SK-N-SH treated with all-trans-retinoic acid at 6 μM for 48 hours (cell line): Measurements from ENCODE around the gene MTTP.

ENCODE experiments used
- ATAC-seq: fragments of 200-7000 bp; cut with Tn5 transposase; 3 replicates; pipeline ENCODE4 v1.9.1; 2020; ENCODE audit warnings: mild to moderate bottlenecking, moderate library complexity
- ARNTL ChIP-seq: fragments of 450-650 bp; formaldehyde crosslinking; IDR thresholded peaks from 2 replicates; pipeline ENCODE4 v1.5.0; 2020; ENCODE audit warnings: low read depth, mild to moderate bottlenecking, moderate library complexity, borderline replicate concordance
- BACH2 ChIP-seq: fragments of 250-450 bp; sonication (Bioruptor Pico); IDR thresholded peaks from 2 replicates; pipeline ENCODE4 v1.9.0; 2021; ENCODE audit warnings: mild to moderate bottlenecking, borderline replicate concordance
- ESRRG ChIP-seq: fragments of 250-450 bp; sonication (Bioruptor Pico); IDR thresholded peaks from 2 replicates; pipeline ENCODE4 v1.6.1; 2021; ENCODE audit warnings: mild to moderate bottlenecking
- GLIS3 ChIP-seq: fragments of 250-450 bp; sonication (Bioruptor Pico); IDR thresholded peaks from 2 replicates; pipeline ENCODE4 v1.5.0; 2020; ENCODE audit warnings: mild to moderate bottlenecking, moderate library complexity
- OSR1 ChIP-seq: fragments of 250-450 bp; sonication (Bioruptor Pico); IDR thresholded peaks from 2 replicates; pipeline ENCODE4 v1.8.0; 2022; ENCODE audit warnings: moderate library complexity, mild to moderate bottlenecking, inconsistent platforms
- PATZ1 ChIP-seq: fragments of 250-450 bp; sonication (Bioruptor Pico); IDR thresholded peaks from 2 replicates; pipeline ENCODE4 v1.8.0; 2020; ENCODE audit warnings: mild to moderate bottlenecking, moderate library complexity, borderline replicate concordance
- POU6F1 ChIP-seq: fragments of 250-450 bp; sonication (Bioruptor Pico); IDR thresholded peaks from 2 replicates; pipeline ENCODE4 v1.8.0; 2021; ENCODE audit warnings: low read depth, mild to moderate bottlenecking, moderate library complexity, borderline replicate concordance
- PPARA ChIP-seq: fragments of 250-450 bp; sonication (Bioruptor Pico); IDR thresholded peaks from 2 replicates; pipeline ENCODE4 v1.5.0; 2020; ENCODE audit warnings: mild to moderate bottlenecking, borderline replicate concordance
- RARB ChIP-seq: fragments of 250-450 bp; sonication (Bioruptor Pico); IDR thresholded peaks from 2 replicates; pipeline ENCODE4 v1.8.0; 2021; ENCODE audit warnings: mild to moderate bottlenecking, moderate library complexity
- SNAI2 ChIP-seq: fragments of 250-450 bp; sonication (Bioruptor Pico); IDR thresholded peaks from 2 replicates; pipeline ENCODE4 v1.5.0; 2020; ENCODE audit warnings: mild to moderate bottlenecking, moderate library complexity
- TCF4 ChIP-seq: fragments of 250-450 bp; sonication (Bioruptor Pico); IDR thresholded peaks from 2 replicates; pipeline ENCODE4 v1.8.0; 2021; ENCODE audit warnings: mild to moderate bottlenecking, moderate library complexity, borderline replicate concordance
- TOX ChIP-seq: fragments of 250-450 bp; sonication (Bioruptor Pico); IDR thresholded peaks from 2 replicates; pipeline ENCODE4 v1.8.0; 2021; ENCODE audit warnings: mild to moderate bottlenecking, moderate library complexity, borderline replicate concordance
- ZC3H10 ChIP-seq: fragments of 250-450 bp; sonication (Bioruptor Pico); IDR thresholded peaks from 2 replicates; pipeline ENCODE4 v1.5.1; 2021; ENCODE audit warnings: mild to moderate bottlenecking, moderate library complexity
- ZFP3 ChIP-seq: fragments of 250-450 bp; sonication (Bioruptor Pico); IDR thresholded peaks from 2 replicates; pipeline ENCODE4 v1.5.0; 2020; ENCODE audit warnings: mild to moderate bottlenecking, moderate library complexity
- ZFP30 ChIP-seq: fragments of 450-650 bp; formaldehyde crosslinking; IDR thresholded peaks from 2 replicates; pipeline ENCODE4 v1.5.0; 2022; ENCODE audit warnings: mild to moderate bottlenecking, moderate library complexity
- ZNF565 ChIP-seq: fragments of 450-650 bp; formaldehyde crosslinking; conservative IDR thresholded peaks from 2 replicates; pipeline ENCODE4 v1.5.0; 2020; ENCODE audit warnings: low read depth, mild to moderate bottlenecking, moderate library complexity
- ZNF70 ChIP-seq: fragments of 450-650 bp; formaldehyde crosslinking; IDR thresholded peaks from 2 replicates; pipeline ENCODE4 v1.5.0; 2020; ENCODE audit warnings: mild to moderate bottlenecking, moderate library complexity
- ZNF8 ChIP-seq: fragments of 450-650 bp; formaldehyde crosslinking; IDR thresholded peaks from 2 replicates; pipeline ENCODE4 v1.5.0; 2020; ENCODE audit warnings: mild to moderate bottlenecking, moderate library complexity
- TF ChIP-seq, protein P1 (sequence below): fragments of 250-450 bp; sonication (Bioruptor Pico); IDR thresholded peaks from 2 replicates; pipeline ENCODE4 v1.5.1; 2021; ENCODE audit warnings: mild to moderate bottlenecking, moderate library complexity
- TF ChIP-seq, protein P2 (sequence below): fragments of 250-450 bp; sonication (Bioruptor Pico); IDR thresholded peaks from 2 replicates; pipeline ENCODE4 v1.5.1; 2020; ENCODE audit warnings: low read depth, mild to moderate bottlenecking, moderate library complexity
- TF ChIP-seq, protein P3 (sequence below): fragments of 250-450 bp; sonication (Bioruptor Pico); IDR thresholded peaks from 2 replicates; pipeline ENCODE4 v1.5.0; 2020; ENCODE audit warnings: mild to moderate bottlenecking, moderate library complexity

The MTTP gene

GRCh38 chr4:99606716-99607115 is 32.1 kb downstream of the MTTP start:
- TF ChIP-seq, protein P1, sequence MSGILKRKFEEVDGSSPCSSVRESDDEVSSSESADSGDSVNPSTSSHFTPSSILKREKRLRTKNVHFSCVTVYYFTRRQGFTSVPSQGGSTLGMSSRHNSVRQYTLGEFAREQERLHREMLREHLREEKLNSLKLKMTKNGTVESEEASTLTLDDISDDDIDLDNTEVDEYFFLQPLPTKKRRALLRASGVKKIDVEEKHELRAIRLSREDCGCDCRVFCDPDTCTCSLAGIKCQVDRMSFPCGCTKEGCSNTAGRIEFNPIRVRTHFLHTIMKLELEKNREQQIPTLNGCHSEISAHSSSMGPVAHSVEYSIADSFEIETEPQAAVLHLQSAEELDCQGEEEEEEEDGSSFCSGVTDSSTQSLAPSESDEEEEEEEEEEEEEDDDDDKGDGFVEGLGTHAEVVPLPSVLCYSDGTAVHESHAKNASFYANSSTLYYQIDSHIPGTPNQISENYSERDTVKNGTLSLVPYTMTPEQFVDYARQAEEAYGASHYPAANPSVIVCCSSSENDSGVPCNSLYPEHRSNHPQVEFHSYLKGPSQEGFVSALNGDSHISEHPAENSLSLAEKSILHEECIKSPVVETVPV (CRISPR knock-in tag): no peak
- TF ChIP-seq TOX (CRISPR knock-in tag): no peak
- TF ChIP-seq BACH2 (CRISPR knock-in tag): no peak
- no peak for TF ChIP-seq ESRRG (CRISPR knock-in tag)
- no peak for TF ChIP-seq ZFP3
- TF ChIP-seq OSR1 (CRISPR knock-in tag): no peak
- no peak for TF ChIP-seq ZNF70 (CRISPR knock-in tag)
- TF ChIP-seq GLIS3 (CRISPR knock-in tag): no peak
- TF ChIP-seq ZNF8 (CRISPR knock-in tag): no peak
- TF ChIP-seq TCF4: no peak
- no peak for TF ChIP-seq RARB (CRISPR knock-in tag)
- TF ChIP-seq ZFP30 (CRISPR knock-in tag): no peak
- TF ChIP-seq, protein P2, sequence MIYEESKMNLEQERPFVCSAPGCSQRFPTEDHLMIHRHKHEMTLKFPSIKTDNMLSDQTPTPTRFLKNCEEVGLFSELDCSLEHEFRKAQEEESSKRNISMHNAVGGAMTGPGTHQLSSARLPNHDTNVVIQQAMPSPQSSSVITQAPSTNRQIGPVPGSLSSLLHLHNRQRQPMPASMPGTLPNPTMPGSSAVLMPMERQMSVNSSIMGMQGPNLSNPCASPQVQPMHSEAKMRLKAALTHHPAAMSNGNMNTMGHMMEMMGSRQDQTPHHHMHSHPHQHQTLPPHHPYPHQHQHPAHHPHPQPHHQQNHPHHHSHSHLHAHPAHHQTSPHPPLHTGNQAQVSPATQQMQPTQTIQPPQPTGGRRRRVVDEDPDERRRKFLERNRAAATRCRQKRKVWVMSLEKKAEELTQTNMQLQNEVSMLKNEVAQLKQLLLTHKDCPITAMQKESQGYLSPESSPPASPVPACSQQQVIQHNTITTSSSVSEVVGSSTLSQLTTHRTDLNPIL: no peak
- TF ChIP-seq, protein P3, sequence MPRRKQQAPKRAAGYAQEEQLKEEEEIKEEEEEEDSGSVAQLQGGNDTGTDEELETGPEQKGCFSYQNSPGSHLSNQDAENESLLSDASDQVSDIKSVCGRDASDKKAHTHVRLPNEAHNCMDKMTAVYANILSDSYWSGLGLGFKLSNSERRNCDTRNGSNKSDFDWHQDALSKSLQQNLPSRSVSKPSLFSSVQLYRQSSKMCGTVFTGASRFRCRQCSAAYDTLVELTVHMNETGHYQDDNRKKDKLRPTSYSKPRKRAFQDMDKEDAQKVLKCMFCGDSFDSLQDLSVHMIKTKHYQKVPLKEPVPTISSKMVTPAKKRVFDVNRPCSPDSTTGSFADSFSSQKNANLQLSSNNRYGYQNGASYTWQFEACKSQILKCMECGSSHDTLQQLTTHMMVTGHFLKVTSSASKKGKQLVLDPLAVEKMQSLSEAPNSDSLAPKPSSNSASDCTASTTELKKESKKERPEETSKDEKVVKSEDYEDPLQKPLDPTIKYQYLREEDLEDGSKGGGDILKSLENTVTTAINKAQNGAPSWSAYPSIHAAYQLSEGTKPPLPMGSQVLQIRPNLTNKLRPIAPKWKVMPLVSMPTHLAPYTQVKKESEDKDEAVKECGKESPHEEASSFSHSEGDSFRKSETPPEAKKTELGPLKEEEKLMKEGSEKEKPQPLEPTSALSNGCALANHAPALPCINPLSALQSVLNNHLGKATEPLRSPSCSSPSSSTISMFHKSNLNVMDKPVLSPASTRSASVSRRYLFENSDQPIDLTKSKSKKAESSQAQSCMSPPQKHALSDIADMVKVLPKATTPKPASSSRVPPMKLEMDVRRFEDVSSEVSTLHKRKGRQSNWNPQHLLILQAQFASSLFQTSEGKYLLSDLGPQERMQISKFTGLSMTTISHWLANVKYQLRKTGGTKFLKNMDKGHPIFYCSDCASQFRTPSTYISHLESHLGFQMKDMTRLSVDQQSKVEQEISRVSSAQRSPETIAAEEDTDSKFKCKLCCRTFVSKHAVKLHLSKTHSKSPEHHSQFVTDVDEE (CRISPR knock-in tag): no peak
- no peak for TF ChIP-seq ARNTL (CRISPR knock-in tag)
- TF ChIP-seq ZC3H10 (CRISPR knock-in tag): no peak
- no peak for TF ChIP-seq POU6F1
- no peak for TF ChIP-seq ZNF565 (CRISPR knock-in tag)
- TF ChIP-seq SNAI2 (CRISPR knock-in tag): no peak

DNA sequence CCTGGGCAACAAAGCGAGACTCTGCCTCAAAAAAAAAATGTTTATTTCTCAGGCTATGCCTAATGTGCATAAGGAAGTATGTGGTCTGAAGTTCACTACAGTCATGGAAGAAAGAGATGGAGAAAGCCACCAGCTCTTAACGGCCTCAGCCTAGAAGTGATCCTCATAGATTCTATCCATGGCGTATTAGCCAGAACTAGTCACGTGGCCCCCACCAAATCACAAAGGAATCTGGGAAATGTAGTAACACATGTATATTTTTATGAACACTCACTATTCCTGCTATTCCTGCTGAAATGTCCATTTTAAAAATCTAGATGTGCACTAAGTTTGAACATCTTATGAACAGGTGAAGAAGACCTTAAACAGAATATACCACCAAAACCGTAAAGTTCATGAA is 33.8 kb downstream of the MTTP start:
- no peak for TF ChIP-seq ZNF70 (CRISPR knock-in tag)
- no peak for TF ChIP-seq ZC3H10 (CRISPR knock-in tag)
- no peak for TF ChIP-seq BACH2 (CRISPR knock-in tag)
- no peak for TF ChIP-seq ZNF8 (CRISPR knock-in tag)
- TF ChIP-seq PPARA (CRISPR knock-in tag): no peak
- no peak for TF ChIP-seq ZFP3
- TF ChIP-seq, protein P1 (CRISPR knock-in tag): no peak
- no peak for TF ChIP-seq POU6F1
- no peak for TF ChIP-seq SNAI2 (CRISPR knock-in tag)
- TF ChIP-seq PATZ1 (CRISPR knock-in tag): no peak
- TF ChIP-seq, all 23 proteins: peak for 0
- ATAC-seq: no peak

More at GRCh38 chr4:99606716-99607115, 32.1 kb downstream of the MTTP start:
- ATAC-seq: no peak
